Activated CD8-positive, alpha-beta memory T cell treated with anti-CD3 and anti-CD28 coated beads, Interleukin-2, amount 50 U/mL, for 24 hours (primary cell): ENCODE results near the gene ATP6AP2.

Experiments used
- DNase-seq: peaks from one replicate; pipeline ENCODE4 v3.0.0-alpha.2; 2020; ENCODE audit errors: extremely low read depth

The ATP6AP2 gene

GRCh38 chrX:40644176-40644575 lies 63.4 kb downstream of the ATP6AP2 start:
- no peak for DNase-seq

GRCh38 chrX:40644821-40645358 lies 64.1 kb downstream of the ATP6AP2 start:
- no peak for DNase-seq

GRCh38 chrX:40646489-40647306 lies 65.9 kb downstream of the ATP6AP2 start:
- DNase-seq = no peak

- peak; percentile 73 for DNase-seq
Observed at GRCh38 chrX:40647307-40648197, 66.8 kb downstream of the ATP6AP2 start, which contains the start of gene CXorf38. CXorf38 (minus strand) TSS chrX:40647561; CDS start chrX:40647520, 41 bp downstream.

GRCh38 chrX:40651620-40652223 lies 71.0 kb downstream of the ATP6AP2 start:
- DNase-seq = peak; percentile 27

- DNase-seq = no peak
Observed at GRCh38 chrX:40652664-40653063, 71.9 kb downstream of the ATP6AP2 start.

GRCh38 chrX:40653535-40653934 lies 72.8 kb downstream of the ATP6AP2 start:
- no peak for DNase-seq
